K562 (cell line): ENCODE measurements around the gene PEAR1. TPM values are rescaled to one million over a fixed set of nuclear protein-coding genes. Genes with fewer than 3 reads are reported as not detected.

ENCODE experiments used
- BRF1 ChIP-seq: IDR thresholded peaks from 3 replicates; pipeline ENCODE4 v1.6.1; 2011; ENCODE audit warnings: borderline replicate concordance, mild to moderate bottlenecking; ENCODE audit not compliant: insufficient read length; ENCODE audit errors: extremely low read depth
- FOS ChIP-seq: IDR thresholded peaks from 3 replicates; pipeline ENCODE4 v1.6.1; 2011; ENCODE audit not compliant: insufficient read length; ENCODE audit errors: extremely low read depth
- FOXA3 ChIP-seq, 2 experiments: fragments of 450-650 bp in 1 of 2; sonication (generic) in 1 of 2; formaldehyde crosslinking; IDR thresholded peaks in 1 of 2; conservative IDR thresholded peaks in 1 of 2; 2 replicates each; pipeline versions ENCODE4 v1.4.0 to v1.8.0; 2020 to 2022; ENCODE audit warnings: mild to moderate bottlenecking in 2 of 2, missing genetic modification reagents in 1 of 2
- GATA2 ChIP-seq: sonication (generic); formaldehyde crosslinking; IDR thresholded peaks from 2 replicates; pipeline ENCODE4 v1.4.0; 2020; ENCODE audit warnings: mild to moderate bottlenecking, missing genetic modification reagents
- HDAC3 ChIP-seq: fragments of 450-650 bp; IDR thresholded peaks from 2 replicates; pipeline ENCODE4 v1.6.1; 2018; ENCODE audit warnings: borderline replicate concordance, mild to moderate bottlenecking, moderate library complexity; ENCODE audit not compliant: partially characterized antibody
- KLF6 ChIP-seq: fragments of 250-450 bp; sonication (Bioruptor Pico); IDR thresholded peaks from 2 replicates; pipeline ENCODE4 v1.4.0; 2020; ENCODE audit warnings: mild to moderate bottlenecking, moderate library complexity, borderline replicate concordance
- POLR2A ChIP-seq: fragments of 450-650 bp; conservative IDR thresholded peaks from 2 replicates; pipeline ENCODE4 v1.6.1; 2016
- SETDB1 ChIP-seq: IDR thresholded peaks from one replicate; pipeline ENCODE4 v1.6.1; 2012; ENCODE audit warnings: low read length, control low read depth, inconsistent platforms
- TCF7L2 ChIP-seq: fragments of 150-350 bp; IDR thresholded peaks from 2 replicates; pipeline ENCODE4 v1.6.1; 2016; ENCODE audit warnings: low read depth, mild to moderate bottlenecking, low read length, moderate library complexity
- ZFP36 ChIP-seq: fragments of 150-350 bp; IDR thresholded peaks from 2 replicates; pipeline ENCODE4 v1.6.1; 2018; ENCODE audit warnings: low read length, low read depth; ENCODE audit not compliant: partially characterized antibody
- ZNF311 ChIP-seq: fragments of 250-450 bp; sonication (Bioruptor Pico); IDR thresholded peaks from 2 replicates; pipeline ENCODE4 v1.4.0; 2020; ENCODE audit warnings: mild to moderate bottlenecking, moderate library complexity
- ZNF431 ChIP-seq: sonication (generic); formaldehyde crosslinking; IDR thresholded peaks from 2 replicates; pipeline ENCODE4 v1.8.0; 2022; ENCODE audit warnings: mild to moderate bottlenecking, missing genetic modification reagents
- polyA plus RNA-seq, 8 experiments: library from polyadenylated mRNA; depleted of rRNA in 4 of 8; stranded (reverse) in 5 of 8; unstranded in 3 of 8; fragments of >200 nt; fragmentation: Nextera tagmentation in 2 of 8; fragmentation: Illumina TruSeq in 1 of 8; extraction: Ambion mirVana in 2 of 8; extraction: Trizol in 1 of 8; gene quantifications; 2 replicates each; pipeline versions ENCODE4 v1.2.1 to v1.2.3, GENCODE V29; 2011 to 2014; ENCODE audit warnings: inconsistent platforms in 1 of 8, missing spikeins in 1 of 8
- total RNA-seq, 7 experiments: library from RNA; depleted of rRNA in 6 of 7; stranded (reverse); fragments of >200 nt in 6 of 7; fragmentation: Illumina TruSeq in 2 of 7; extraction: Trizol in 2 of 7; gene quantifications; 2 replicates each; pipeline versions ENCODE4 v1.2.1 to v1.2.3, GENCODE V29; 2011 to 2021; ENCODE audit warnings: low replicate concordance in 1 of 7
- TF ChIP-seq, protein P1 (sequence below): sonication (generic); formaldehyde crosslinking; IDR thresholded peaks from 2 replicates; pipeline ENCODE4 v1.8.0; 2022; ENCODE audit warnings: mild to moderate bottlenecking, missing genetic modification reagents
- TF ChIP-seq, protein P2 (sequence below): fragments of 250-450 bp; sonication (Bioruptor Pico); IDR thresholded peaks from 2 replicates; pipeline ENCODE4 v1.9.0; 2021; ENCODE audit warnings: mild to moderate bottlenecking, inconsistent platforms
- TF ChIP-seq, protein P3 (sequence below): fragments of 450-650 bp; formaldehyde crosslinking; IDR thresholded peaks from 2 replicates; pipeline ENCODE4 v1.4.0; 2020; ENCODE audit warnings: mild to moderate bottlenecking
- TF ChIP-seq, protein P4 (sequence below): IDR thresholded peaks from 2 replicates; pipeline ENCODE4 v1.6.1; 2011; ENCODE audit not compliant: insufficient read length; ENCODE audit errors: extremely low read depth
- TF ChIP-seq, protein P5 (sequence below): sonication (generic); formaldehyde crosslinking; IDR thresholded peaks from 2 replicates; pipeline ENCODE4 v1.8.1; 2023; ENCODE audit warnings: missing genetic modification reagents, mild to moderate bottlenecking, borderline replicate concordance

PEAR1 gene
- total and polyA plus RNA-seq, 9 of the 15 experiments (the other 6 are each of a cell fraction or from before 2014, with no cell fraction given): 0.87 to 13.9 (median 6.1) TPM

DNA sequence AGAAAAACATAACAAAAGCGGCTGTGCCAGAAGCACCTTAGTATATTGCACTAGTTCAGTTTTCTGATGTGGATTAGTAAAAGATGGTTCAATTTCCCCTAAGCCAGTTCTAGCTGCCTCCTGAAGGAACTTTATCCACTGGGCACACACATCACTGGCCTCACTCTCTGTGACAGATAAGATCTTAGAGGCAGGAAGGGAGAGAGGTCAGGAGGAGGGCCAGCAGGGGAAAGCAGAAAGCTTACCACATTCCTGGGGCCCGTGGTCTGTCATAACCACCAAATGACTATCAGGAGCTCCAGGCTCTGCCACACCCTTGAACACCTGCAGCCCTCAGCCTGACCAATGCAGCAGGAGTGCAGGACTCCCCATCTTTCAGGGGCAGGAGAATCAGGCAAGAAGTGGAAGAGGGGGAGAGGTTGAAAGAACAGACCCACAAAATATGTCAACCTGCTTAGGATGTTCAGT, 64.8 kb downstream of the PEAR1 start (continued):
- TF ChIP-seq, protein P1, sequence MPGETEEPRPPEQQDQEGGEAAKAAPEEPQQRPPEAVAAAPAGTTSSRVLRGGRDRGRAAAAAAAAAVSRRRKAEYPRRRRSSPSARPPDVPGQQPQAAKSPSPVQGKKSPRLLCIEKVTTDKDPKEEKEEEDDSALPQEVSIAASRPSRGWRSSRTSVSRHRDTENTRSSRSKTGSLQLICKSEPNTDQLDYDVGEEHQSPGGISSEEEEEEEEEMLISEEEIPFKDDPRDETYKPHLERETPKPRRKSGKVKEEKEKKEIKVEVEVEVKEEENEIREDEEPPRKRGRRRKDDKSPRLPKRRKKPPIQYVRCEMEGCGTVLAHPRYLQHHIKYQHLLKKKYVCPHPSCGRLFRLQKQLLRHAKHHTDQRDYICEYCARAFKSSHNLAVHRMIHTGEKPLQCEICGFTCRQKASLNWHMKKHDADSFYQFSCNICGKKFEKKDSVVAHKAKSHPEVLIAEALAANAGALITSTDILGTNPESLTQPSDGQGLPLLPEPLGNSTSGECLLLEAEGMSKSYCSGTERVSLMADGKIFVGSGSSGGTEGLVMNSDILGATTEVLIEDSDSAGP (CRISPR knock-in tag): no peak
- TF ChIP-seq FOS (no peak), POLR2A (no peak), GATA2 (CRISPR knock-in tag) (peak; percentile 89), ZNF431 (no peak), ZFP36 (no peak), BRF1 (no peak), SETDB1 (no peak), HDAC3 (peak; percentile 92), FOXA3 (CRISPR knock-in tag; conservative IDR thresholded peaks at IDR 0.05 in 1 of 2, IDR thresholded peaks at IDR 0.05 in 1 of 2) (0 out of 4 replicates have a peak, but pooled peaks of 1 of the 2 experiments have one; percentile 7), ZNF311 (CRISPR knock-in tag) (peak; percentile 87), KLF6 (CRISPR knock-in tag) (peak; percentile 73; the same call in 1 of the 2 replicates), TCF7L2 (no peak)
- TF ChIP-seq, protein P2, sequence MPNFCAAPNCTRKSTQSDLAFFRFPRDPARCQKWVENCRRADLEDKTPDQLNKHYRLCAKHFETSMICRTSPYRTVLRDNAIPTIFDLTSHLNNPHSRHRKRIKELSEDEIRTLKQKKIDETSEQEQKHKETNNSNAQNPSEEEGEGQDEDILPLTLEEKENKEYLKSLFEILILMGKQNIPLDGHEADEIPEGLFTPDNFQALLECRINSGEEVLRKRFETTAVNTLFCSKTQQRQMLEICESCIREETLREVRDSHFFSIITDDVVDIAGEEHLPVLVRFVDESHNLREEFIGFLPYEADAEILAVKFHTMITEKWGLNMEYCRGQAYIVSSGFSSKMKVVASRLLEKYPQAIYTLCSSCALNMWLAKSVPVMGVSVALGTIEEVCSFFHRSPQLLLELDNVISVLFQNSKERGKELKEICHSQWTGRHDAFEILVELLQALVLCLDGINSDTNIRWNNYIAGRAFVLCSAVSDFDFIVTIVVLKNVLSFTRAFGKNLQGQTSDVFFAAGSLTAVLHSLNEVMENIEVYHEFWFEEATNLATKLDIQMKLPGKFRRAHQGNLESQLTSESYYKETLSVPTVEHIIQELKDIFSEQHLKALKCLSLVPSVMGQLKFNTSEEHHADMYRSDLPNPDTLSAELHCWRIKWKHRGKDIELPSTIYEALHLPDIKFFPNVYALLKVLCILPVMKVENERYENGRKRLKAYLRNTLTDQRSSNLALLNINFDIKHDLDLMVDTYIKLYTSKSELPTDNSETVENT (CRISPR knock-in tag): no peak
- TF ChIP-seq, protein P3, sequence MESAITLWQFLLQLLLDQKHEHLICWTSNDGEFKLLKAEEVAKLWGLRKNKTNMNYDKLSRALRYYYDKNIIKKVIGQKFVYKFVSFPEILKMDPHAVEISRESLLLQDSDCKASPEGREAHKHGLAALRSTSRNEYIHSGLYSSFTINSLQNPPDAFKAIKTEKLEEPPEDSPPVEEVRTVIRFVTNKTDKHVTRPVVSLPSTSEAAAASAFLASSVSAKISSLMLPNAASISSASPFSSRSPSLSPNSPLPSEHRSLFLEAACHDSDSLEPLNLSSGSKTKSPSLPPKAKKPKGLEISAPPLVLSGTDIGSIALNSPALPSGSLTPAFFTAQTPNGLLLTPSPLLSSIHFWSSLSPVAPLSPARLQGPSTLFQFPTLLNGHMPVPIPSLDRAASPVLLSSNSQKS: no peak
- TF ChIP-seq, protein P4, sequence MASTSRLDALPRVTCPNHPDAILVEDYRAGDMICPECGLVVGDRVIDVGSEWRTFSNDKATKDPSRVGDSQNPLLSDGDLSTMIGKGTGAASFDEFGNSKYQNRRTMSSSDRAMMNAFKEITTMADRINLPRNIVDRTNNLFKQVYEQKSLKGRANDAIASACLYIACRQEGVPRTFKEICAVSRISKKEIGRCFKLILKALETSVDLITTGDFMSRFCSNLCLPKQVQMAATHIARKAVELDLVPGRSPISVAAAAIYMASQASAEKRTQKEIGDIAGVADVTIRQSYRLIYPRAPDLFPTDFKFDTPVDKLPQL: no peak
- TF ChIP-seq, protein P5, sequence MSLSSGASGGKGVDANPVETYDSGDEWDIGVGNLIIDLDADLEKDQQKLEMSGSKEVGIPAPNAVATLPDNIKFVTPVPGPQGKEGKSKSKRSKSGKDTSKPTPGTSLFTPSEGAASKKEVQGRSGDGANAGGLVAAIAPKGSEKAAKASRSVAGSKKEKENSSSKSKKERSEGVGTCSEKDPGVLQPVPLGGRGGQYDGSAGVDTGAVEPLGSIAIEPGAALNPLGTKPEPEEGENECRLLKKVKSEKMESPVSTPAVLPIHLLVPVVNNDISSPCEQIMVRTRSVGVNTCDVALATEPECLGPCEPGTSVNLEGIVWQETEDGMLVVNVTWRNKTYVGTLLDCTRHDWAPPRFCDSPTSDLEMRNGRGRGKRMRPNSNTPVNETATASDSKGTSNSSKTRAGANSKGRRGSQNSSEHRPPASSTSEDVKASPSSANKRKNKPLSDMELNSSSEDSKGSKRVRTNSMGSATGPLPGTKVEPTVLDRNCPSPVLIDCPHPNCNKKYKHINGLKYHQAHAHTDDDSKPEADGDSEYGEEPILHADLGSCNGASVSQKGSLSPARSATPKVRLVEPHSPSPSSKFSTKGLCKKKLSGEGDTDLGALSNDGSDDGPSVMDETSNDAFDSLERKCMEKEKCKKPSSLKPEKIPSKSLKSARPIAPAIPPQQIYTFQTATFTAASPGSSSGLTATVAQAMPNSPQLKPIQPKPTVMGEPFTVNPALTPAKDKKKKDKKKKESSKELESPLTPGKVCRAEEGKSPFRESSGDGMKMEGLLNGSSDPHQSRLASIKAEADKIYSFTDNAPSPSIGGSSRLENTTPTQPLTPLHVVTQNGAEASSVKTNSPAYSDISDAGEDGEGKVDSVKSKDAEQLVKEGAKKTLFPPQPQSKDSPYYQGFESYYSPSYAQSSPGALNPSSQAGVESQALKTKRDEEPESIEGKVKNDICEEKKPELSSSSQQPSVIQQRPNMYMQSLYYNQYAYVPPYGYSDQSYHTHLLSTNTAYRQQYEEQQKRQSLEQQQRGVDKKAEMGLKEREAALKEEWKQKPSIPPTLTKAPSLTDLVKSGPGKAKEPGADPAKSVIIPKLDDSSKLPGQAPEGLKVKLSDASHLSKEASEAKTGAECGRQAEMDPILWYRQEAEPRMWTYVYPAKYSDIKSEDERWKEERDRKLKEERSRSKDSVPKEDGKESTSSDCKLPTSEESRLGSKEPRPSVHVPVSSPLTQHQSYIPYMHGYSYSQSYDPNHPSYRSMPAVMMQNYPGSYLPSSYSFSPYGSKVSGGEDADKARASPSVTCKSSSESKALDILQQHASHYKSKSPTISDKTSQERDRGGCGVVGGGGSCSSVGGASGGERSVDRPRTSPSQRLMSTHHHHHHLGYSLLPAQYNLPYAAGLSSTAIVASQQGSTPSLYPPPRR (CRISPR knock-in tag): peak; percentile 80; the same call in 1 of the 2 replicates
